ENCODE data around the gene PDIA4.
"Not testable (repeated sequence)": the region's sequence is repeated elsewhere in the genome, so short reads cannot be mapped to it uniquely, and the experiment has no call there.

Gene PDIA4

DNA sequence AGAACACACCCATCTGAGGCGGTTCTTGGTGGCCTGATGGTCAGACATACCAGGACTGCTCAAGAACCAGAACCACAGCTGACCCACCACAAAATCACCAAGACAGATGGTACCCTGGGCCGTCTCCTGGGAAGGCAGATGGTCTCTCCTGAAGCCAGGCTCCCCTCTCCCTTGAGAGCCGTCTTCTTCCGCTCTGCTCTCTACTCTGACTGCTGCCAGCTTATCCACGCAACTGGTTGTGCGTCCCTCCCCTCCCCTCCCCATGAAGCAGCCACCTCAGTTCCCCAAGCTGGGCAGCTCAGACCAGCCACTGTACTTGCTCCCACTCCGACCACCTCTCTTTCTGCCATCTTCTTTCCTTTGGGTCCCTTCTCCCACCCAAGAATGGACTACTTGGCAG is 14.0 kb downstream of the PDIA4 start:
- Histone ChIP-seq H3K4me1 (ENCODE audit: control insufficient read depth, insufficient read depth, low read length) (no peaks in the 10 kb centered on the region; the same call in 1 of the 2 replicates), H3K27ac (ENCODE audit: low read length) (no peak overlapping the region), H3K27me3 (ENCODE audit: control insufficient read depth, insufficient read depth, low read length) (no peaks in the 10 kb centered on the region), H3K36me3 (ENCODE audit: control insufficient read depth, insufficient read depth, low read length) (peaks cover 51% of the 10 kb centered on the region), H3K4me3 (ENCODE audit: low read length) (no peak overlapping the region), H3K9me3 (ENCODE audit: control insufficient read depth, insufficient read depth, low read length) (no peaks in the 10 kb centered on the region)
- DNase-seq (ENCODE audit: low read depth, low spot score), result no peak
- no CpG with 5 or more reads among the region's 7 CpGs for WGBS (ENCODE audit: insufficient coverage, insufficient read length)

DNA sequence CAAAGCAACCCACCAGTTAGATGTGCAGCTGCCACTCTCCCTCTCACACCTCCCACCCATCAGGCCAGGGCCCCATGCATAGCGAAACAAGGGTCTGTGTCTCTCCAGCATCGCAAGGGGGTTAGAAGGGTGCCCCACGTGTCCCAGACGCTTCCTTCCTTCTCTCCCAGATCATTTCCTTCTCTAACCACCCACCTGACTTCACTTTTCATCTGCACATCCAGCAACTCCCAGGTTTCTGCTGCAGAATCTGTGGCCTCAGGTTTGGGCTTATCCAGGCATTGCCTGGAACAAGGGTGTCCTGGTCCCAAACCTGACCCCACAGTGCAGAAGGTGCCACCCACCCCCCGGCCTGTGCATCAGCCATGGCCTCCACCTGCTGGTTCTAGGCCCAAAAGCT is 14.4 kb downstream of the PDIA4 start:
- Histone ChIP-seq H3K4me3 (ENCODE audit: low read length) (no peak overlapping the region), H3K27me3 (ENCODE audit: control insufficient read depth, insufficient read depth, low read length) (no peaks in the 10 kb centered on the region), H3K36me3 (ENCODE audit: control insufficient read depth, insufficient read depth, low read length) (peaks cover 48% of the 10 kb centered on the region), H3K4me1 (ENCODE audit: control insufficient read depth, insufficient read depth, low read length) (no peaks in the 10 kb centered on the region; the same call in 1 of the 2 replicates), H3K9me3 (ENCODE audit: control insufficient read depth, insufficient read depth, low read length) (no peaks in the 10 kb centered on the region), H3K27ac (ENCODE audit: low read length) (no peak overlapping the region)
- WGBS (ENCODE audit: insufficient coverage, insufficient read length), result no CpG with 5 or more reads among the region's 5 CpGs
- no peak for DNase-seq (ENCODE audit: low read depth, low spot score)

DNA sequence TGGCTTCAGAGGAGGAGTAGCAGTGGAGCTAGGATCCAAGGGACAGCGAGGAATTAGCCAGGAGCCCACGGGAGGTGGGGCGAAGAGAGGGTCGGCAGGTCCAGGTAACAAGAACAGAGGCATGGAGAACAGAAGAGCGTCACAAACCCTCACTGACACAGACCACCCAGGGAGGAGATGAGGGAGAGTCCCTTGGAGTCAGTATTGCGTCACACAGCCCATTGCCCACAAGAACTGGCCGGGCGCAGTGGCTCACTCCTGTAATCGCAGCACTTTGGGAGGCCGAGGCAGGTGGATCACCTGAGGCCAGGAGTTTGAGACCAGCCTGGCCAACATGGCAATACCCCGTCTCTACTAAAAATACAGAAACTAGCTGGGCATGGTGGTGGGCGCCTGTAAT is 15.6 kb downstream of the PDIA4 start:
- DNase-seq (ENCODE audit: low read depth, low spot score); H3K27ac ChIP-seq (ENCODE audit: low read length); H3K4me1 ChIP-seq (ENCODE audit: control insufficient read depth, insufficient read depth, low read length); H3K9me3 ChIP-seq (ENCODE audit: control insufficient read depth, insufficient read depth, low read length); H3K27me3 ChIP-seq (ENCODE audit: control insufficient read depth, insufficient read depth, low read length); H3K4me3 ChIP-seq (ENCODE audit: low read length): not testable (repeated sequence)
- H3K36me3 ChIP-seq (ENCODE audit: control insufficient read depth, insufficient read depth, low read length), result peaks cover 50% of the 10 kb centered on the region
- no CpG with 5 or more reads among the region's 12 CpGs for WGBS (ENCODE audit: insufficient coverage, insufficient read length)

DNA sequence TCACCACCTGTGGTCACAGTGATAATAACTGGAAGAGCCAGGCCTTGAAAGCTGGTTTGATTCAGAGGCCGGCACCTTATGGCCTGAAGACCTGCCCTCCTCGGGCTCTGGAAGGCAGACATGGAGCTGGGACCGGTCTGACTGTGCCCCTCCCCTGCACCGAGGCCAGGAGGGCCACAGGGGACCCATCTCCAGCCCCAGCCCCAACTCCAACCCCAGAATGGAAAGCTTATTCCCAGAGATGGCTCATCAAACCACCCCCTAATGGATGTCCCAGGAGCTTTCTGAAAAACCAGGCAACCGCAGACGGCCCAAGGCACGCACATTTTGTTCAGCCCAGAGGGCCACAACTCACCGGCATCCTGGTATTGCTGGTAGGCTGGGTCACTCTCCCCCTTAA is 16.8 kb downstream of the PDIA4 start:
- no peaks in the 10 kb centered on the region for H3K27me3 ChIP-seq (ENCODE audit: control insufficient read depth, insufficient read depth, low read length)
- WGBS (ENCODE audit: insufficient coverage, insufficient read length), result no CpG with 5 or more reads among the region's 8 CpGs
- no peak for DNase-seq (ENCODE audit: low read depth, low spot score)
- H3K9me3 ChIP-seq (ENCODE audit: control insufficient read depth, insufficient read depth, low read length), result no peaks in the 10 kb centered on the region
- peaks cover 56% of the 10 kb centered on the region for H3K36me3 ChIP-seq (ENCODE audit: control insufficient read depth, insufficient read depth, low read length)
- no peak overlapping the region for H3K27ac ChIP-seq (ENCODE audit: low read length)
- no peaks in the 10 kb centered on the region; the same call in 1 of the 2 replicates for H3K4me1 ChIP-seq (ENCODE audit: control insufficient read depth, insufficient read depth, low read length)
- no peak overlapping the region for H3K4me3 ChIP-seq (ENCODE audit: low read length)

DNA sequence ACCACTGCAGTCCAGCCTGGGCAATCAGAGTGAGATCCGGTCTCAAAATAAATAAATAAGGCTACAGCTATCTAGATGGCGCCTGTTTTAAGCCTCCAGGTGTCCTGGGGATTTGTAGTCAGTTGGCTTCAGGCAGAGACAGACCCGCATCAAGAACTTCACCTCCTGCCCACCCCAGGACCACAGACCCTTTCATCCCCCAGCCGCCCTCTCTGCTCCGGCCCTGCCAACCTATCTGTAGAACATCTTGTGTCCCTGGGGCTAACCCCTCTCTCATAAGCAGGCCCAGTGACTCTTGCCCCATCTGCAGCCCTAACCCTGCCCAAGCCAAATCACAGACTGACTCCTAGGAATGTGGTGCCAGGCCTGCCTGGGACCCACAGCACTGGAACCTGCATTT is 17.9 kb downstream of the PDIA4 start:
- Histone ChIP-seq H3K27me3 (ENCODE audit: control insufficient read depth, insufficient read depth, low read length) (no peaks in the 10 kb centered on the region), H3K9me3 (ENCODE audit: control insufficient read depth, insufficient read depth, low read length) (no peaks in the 10 kb centered on the region), H3K36me3 (ENCODE audit: control insufficient read depth, insufficient read depth, low read length) (peaks cover 61% of the 10 kb centered on the region), H3K27ac (ENCODE audit: low read length) (no peak overlapping the region), H3K4me3 (ENCODE audit: low read length) (no peak overlapping the region), H3K4me1 (ENCODE audit: control insufficient read depth, insufficient read depth, low read length) (no peaks in the 10 kb centered on the region; the same call in 1 of the 2 replicates)
- DNase-seq (ENCODE audit: low read depth, low spot score), result no peak
- no CpG with 5 or more reads among the region's 5 CpGs for WGBS (ENCODE audit: insufficient coverage, insufficient read length)

DNA sequence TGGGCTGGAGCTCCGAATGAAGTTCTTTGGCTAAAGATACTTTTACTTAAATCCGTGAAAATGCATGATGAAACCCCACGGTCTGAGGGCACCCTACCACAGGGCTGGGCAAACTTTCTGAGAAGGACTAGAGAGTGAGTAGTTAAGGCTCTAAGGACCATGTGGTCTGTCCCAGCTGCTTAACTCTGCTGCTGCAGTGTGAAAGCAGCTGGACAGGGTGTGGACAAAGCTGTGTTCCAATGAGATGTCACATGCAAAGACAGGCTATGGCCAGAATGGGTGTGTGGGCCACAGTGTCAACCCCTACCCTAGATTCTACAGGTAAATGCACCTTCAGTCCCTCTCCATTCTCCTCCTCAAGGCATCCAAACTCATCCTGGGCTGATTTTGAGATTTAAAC is 18.8 kb downstream of the PDIA4 start:
- Histone ChIP-seq H3K4me1 (ENCODE audit: control insufficient read depth, insufficient read depth, low read length) (no peaks in the 10 kb centered on the region; the same call in 1 of the 2 replicates), H3K27ac (ENCODE audit: low read length) (no peak overlapping the region), H3K4me3 (ENCODE audit: low read length) (no peak overlapping the region), H3K27me3 (ENCODE audit: control insufficient read depth, insufficient read depth, low read length) (no peaks in the 10 kb centered on the region), H3K36me3 (ENCODE audit: control insufficient read depth, insufficient read depth, low read length) (peaks cover 63% of the 10 kb centered on the region), H3K9me3 (ENCODE audit: control insufficient read depth, insufficient read depth, low read length) (no peaks in the 10 kb centered on the region)
- WGBS (ENCODE audit: insufficient coverage, insufficient read length), result no CpG with 5 or more reads among the region's 3 CpGs
- no peak for DNase-seq (ENCODE audit: low read depth, low spot score)

DNA sequence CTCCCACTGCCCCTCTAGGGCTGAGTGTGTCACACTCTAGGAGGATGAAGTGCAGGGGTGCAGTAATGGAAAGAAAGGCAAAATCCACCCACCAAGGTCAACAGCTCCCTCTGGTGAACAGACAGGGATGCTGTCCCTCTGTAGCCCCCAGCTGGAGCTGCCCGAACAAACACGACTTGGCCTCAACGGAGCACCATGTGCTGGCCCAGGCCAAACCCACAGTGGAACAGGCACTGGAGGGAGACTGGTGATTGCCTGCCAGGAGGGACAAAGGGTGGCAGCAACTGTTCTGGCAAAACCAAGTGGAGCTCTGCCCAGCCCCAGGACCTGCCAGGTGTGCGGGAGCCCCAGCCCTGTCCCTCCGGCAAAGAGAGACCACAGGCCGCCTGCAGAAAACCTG is 20.7 kb downstream of the PDIA4 start:
- Histone ChIP-seq H3K27ac (ENCODE audit: low read length) (no peak overlapping the region), H3K27me3 (ENCODE audit: control insufficient read depth, insufficient read depth, low read length) (no peaks in the 10 kb centered on the region), H3K9me3 (ENCODE audit: control insufficient read depth, insufficient read depth, low read length) (no peaks in the 10 kb centered on the region), H3K4me1 (ENCODE audit: control insufficient read depth, insufficient read depth, low read length) (no peaks in the 10 kb centered on the region; the same call in 1 of the 2 replicates), H3K36me3 (ENCODE audit: control insufficient read depth, insufficient read depth, low read length) (peaks cover 63% of the 10 kb centered on the region), H3K4me3 (ENCODE audit: low read length) (no peak overlapping the region)
- no CpG with 5 or more reads among the region's 6 CpGs for WGBS (ENCODE audit: insufficient coverage, insufficient read length)
- no peak for DNase-seq (ENCODE audit: low read depth, low spot score)

DNA sequence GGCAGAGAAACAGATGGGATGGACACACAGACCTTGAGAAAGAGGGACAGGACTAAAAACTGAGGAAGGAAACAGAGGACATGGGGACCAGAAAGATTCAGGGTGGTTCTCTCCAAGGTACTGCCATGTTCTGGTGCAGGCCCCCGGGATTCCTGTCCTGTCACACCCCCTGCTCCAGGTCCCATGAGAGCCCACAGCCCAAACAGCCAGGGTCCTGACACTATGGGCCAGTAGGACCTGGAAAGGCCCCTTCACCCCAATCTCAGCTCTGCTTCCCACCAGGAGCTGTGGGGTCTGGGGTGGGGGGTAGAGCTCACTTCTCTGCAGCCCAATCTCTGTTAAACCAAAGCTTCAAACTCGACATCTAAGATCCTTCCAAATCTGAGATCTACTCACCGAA is 21.2 kb downstream of the PDIA4 start:
- DNase-seq (ENCODE audit: low read depth, low spot score), result no peak
- Histone ChIP-seq H3K4me1 (ENCODE audit: control insufficient read depth, insufficient read depth, low read length) (no peaks in the 10 kb centered on the region; the same call in 1 of the 2 replicates), H3K9me3 (ENCODE audit: control insufficient read depth, insufficient read depth, low read length) (no peaks in the 10 kb centered on the region), H3K27me3 (ENCODE audit: control insufficient read depth, insufficient read depth, low read length) (no peaks in the 10 kb centered on the region), H3K36me3 (ENCODE audit: control insufficient read depth, insufficient read depth, low read length) (peaks cover 62% of the 10 kb centered on the region), H3K27ac (ENCODE audit: low read length) (no peak overlapping the region), H3K4me3 (ENCODE audit: low read length) (no peak overlapping the region)
- WGBS (ENCODE audit: insufficient coverage, insufficient read length), result no CpG with 5 or more reads among the region's 3 CpGs

DNA sequence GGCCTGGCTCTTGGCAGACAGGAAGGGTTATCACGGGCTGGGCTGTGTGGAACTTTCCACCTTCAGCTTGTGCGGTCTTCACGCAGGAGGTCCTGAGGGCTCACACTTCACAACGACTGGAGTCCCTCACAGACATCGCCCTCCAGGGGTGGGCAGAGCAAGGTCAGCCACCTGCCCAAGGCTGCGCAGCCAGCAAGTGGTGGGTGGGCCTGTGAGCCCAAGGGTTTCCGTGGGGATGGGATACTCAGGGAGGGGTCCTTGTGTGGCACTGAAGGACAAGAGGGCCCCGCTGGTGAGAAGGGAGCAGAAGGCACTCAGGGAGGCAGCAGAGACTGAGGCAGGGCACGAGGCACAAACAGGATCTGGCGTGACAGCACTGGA is 22.0 kb downstream of the PDIA4 start:
- Histone ChIP-seq H3K4me3 (ENCODE audit: low read length) (no peak overlapping the region), H3K27ac (ENCODE audit: low read length) (no peak overlapping the region), H3K27me3 (ENCODE audit: control insufficient read depth, insufficient read depth, low read length) (no peaks in the 10 kb centered on the region), H3K4me1 (ENCODE audit: control insufficient read depth, insufficient read depth, low read length) (no peaks in the 10 kb centered on the region; the same call in 1 of the 2 replicates), H3K9me3 (ENCODE audit: control insufficient read depth, insufficient read depth, low read length) (no peaks in the 10 kb centered on the region), H3K36me3 (ENCODE audit: control insufficient read depth, insufficient read depth, low read length) (peaks cover 55% of the 10 kb centered on the region)
- no CpG with 5 or more reads among the region's 10 CpGs for WGBS (ENCODE audit: insufficient coverage, insufficient read length)
- no peak for DNase-seq (ENCODE audit: low read depth, low spot score)

DNA sequence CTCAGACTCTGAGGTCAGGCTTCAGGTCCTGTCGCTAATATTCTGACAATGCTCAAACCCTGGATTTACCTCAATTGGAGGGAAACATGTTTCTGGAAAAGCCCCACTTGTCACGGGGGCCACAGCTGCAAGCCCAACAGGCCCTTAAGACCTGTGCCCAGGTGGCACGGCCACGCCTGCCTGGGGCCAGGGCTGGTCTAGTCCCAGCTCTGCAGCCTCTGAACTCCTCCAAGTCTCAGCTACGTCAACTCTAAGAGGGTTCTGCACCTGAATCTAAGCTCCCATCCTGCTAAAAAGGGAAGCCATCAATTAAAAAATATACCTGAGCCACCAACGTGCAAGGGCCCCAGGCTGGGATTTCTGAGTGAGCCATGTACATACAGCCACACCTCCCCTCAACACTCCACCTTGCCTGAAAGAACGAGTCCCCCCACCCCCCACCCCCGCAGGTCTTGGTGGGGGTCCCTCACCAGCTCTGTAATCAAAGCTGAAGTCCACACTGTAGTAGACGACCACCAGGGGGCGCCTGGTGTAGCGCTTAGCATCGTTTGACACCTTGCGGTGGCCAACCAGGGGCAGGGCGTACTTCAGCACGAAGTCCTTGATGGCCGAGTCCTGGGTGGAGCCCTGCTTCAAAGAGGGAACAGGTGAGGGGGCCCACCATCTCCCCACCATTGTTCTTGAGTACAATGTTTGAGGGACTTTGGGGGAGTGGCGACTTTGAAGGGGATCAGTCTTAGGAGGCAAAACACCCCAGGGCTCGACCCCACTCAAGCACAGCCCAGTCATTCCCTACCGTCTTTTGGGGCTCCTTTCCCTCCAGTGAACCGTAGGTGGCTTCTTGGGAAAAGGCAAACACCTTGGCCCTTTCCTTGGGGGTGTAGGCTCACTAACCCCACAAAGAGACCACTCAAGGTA is 22.6 kb downstream of the PDIA4 start:
- no CpG with 5 or more reads among the region's 20 CpGs for WGBS (ENCODE audit: insufficient coverage, insufficient read length)
- peak; percentile 74 for DNase-seq (ENCODE audit: low read depth, low spot score)
- no peaks in the 10 kb centered on the region for H3K27me3 ChIP-seq (ENCODE audit: control insufficient read depth, insufficient read depth, low read length)

More for the DNA sequence above, 22.6 kb downstream of the PDIA4 start:
- no peaks in the 10 kb centered on the region; the same call in 1 of the 2 replicates for H3K4me1 ChIP-seq (ENCODE audit: control insufficient read depth, insufficient read depth, low read length)
- peaks cover 51% of the 10 kb centered on the region for H3K36me3 ChIP-seq (ENCODE audit: control insufficient read depth, insufficient read depth, low read length)
- H3K4me3 ChIP-seq (ENCODE audit: low read length), result no peak overlapping the region
- H3K27ac ChIP-seq (ENCODE audit: low read length), result no peak overlapping the region
- H3K9me3 ChIP-seq (ENCODE audit: control insufficient read depth, insufficient read depth, low read length), result no peaks in the 10 kb centered on the region

Data from iPS DF 6.9 (cell line).